MM.1S (cell line): ENCODE measurements around the gene MIPEP.

Experiments
- CTCF ChIP-seq: fragments of 300-600 bp; sonication (generic); IDR thresholded peaks from 2 replicates; pipeline ENCODE4 v1.5.1; 2016; ENCODE audit warnings: antibody characterized with exemption, low read length, mixed read lengths
- EZH2 ChIP-seq: fragments of 300-600 bp; sonication (generic); optimal IDR thresholded peaks from 2 replicates; pipeline ENCODE3; 2017; ENCODE audit warnings: low read depth, mild to moderate bottlenecking, antibody characterized with exemption, low read length, mixed read lengths

- TF ChIP-seq CTCF (no peak), EZH2 (no peak)
These were observed 112.3 kb downstream of the MIPEP start for GRCh38 chr13:23776698-23777574.
